GM12891 (cell line): ENCODE data around the gene DOK3.

ENCODE experiments used
- DNase-seq: peaks from one replicate; pipeline ENCODE4 v3.0.0; 2011; ENCODE audit warnings: low spot score; ENCODE audit not compliant: insufficient read length
- FAIRE-seq: peaks from 2 replicates; lab custom pipeline; 2011; peaks lifted over from hg19 to GRCh38; lab: Jason Lieb, UNC
- PAX5 ChIP-seq: IDR thresholded peaks from 2 replicates; pipeline ENCODE4 v1.6.1; 2011; ENCODE audit warnings: low read length, moderate library complexity, mild to moderate bottlenecking; ENCODE audit not compliant: insufficient read depth, severe bottlenecking
- POLR2A ChIP-seq: IDR thresholded peaks from 2 replicates; pipeline ENCODE4 v1.6.1; 2011; ENCODE audit warnings: low read depth, low read length, control low read depth
- POLR2AphosphoS5 ChIP-seq: IDR thresholded peaks from 2 replicates; pipeline ENCODE4 v1.6.1; 2011; ENCODE audit warnings: low read depth, low read length, control low read depth
- SPI1 ChIP-seq: IDR thresholded peaks from 2 replicates; pipeline ENCODE4 v1.6.1; 2011; ENCODE audit warnings: low read depth, low read length, control low read depth
- TAF1 ChIP-seq: IDR thresholded peaks from 2 replicates; pipeline ENCODE4 v1.6.1; 2011; ENCODE audit warnings: low read depth, low read length, control low read depth

DOK3 gene

DNA sequence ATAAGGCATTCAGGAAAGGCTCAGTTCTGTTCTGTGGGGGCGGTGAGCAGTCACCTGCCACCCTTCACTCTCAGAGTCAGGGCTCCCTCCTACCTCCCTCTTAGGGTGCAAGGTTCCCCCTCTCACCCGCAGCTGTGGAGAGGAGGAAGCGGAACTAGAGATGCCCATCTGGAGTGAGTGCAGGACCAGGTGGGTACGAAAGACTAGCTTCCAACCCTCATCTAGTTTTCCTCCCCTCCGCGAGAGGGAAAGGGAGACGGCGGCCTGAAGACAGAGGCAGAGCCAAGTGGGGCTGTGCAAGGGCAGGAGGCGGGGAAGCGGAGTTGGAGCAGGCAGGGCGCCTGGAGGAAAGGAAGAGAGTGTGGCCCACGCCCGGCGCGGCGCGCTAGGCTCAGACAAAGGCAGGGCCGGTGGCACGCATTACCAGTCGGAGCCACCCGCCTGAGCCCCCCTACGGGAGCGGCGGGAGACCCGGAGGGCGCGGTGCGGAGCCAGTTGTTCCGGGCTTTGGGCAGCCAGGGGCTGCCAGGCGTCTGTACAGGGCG lies 55.7 kb downstream of the DOK3 start:
- no peak for FAIRE-seq
- TF ChIP-seq TAF1 = no peak
- TF ChIP-seq POLR2A = no peak
- TF ChIP-seq SPI1 = peak; percentile 33; the same call in 1 of the 2 replicates
- no peak for DNase-seq

DNA sequence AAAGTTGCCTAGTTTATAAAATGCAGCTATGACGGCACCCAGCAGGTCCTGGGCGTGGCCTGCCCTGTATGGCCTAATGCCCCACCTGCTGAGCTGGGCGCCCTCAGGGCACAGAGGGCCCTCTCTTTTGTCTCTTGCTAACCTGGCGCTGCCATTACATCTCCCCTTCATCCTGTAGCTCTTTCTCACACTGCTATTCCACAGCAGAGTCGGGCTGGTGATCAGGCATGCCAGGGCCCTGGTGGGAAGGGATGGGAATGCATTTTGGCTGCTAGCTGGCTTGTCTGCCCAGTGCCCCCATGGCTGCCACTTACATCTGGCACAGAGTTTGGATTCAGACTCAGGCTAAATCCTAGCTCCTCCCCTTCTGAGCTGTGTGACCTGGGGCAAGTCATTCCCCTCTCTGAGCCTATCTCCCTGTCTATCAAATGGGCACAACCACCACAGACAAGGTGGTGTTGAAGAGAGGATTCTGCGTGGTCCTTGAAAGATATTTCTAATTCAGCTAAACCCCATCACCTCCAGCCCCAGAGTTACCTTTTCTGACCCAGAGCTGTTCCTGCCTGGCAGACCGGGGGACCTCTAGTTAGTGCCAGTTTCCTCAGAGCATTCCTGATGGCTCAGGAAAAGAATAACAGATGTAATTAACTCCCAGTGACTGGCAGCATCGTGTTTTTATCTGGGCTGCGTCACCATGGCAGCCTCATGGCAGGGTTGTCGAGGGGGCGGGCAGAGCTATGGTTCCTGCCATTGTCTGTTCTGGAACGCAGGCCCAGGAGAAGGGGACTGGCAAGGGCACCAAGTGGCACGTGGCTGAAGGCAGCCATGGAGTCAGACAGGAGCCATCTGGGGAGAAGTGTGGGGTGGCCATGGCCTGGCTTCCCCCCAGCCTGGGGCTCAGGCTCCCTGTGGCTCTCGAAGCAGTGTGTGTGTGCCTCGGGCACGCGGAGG lies 56.7 kb downstream of the DOK3 start:
- no peak for TF ChIP-seq SPI1
- 0 out of 2 replicates have a peak, but pooled peaks have one; percentile 21 for TF ChIP-seq POLR2AphosphoS5
- no peak for TF ChIP-seq PAX5
- FAIRE-seq (peak; percentile 5), DNase-seq (no peak)
